Testis (tissue), 2 donors: Measurements from ENCODE around the gene DIAPH1.

Experiments
- POLR2A ChIP-seq: fragments of 450-650 bp; IDR thresholded peaks from one replicate; pipeline ENCODE4 v1.6.1; 2017; ENCODE audit warnings: antibody characterized with exemption, mild to moderate bottlenecking, moderate library complexity
- TF ChIP-seq, protein P1 (sequence below), 3 experiments: fragments of 450-650 bp in 2 of 3; fragments of 200-600 bp in 1 of 3; sonication (generic) in 1 of 3; IDR thresholded peaks; one replicate each; pipeline ENCODE4 v1.5.1; 2016 to 2019; ENCODE audit warnings: antibody characterized with exemption in 3 of 3, mild to moderate bottlenecking in 2 of 3, moderate library complexity in 1 of 3

DNA sequence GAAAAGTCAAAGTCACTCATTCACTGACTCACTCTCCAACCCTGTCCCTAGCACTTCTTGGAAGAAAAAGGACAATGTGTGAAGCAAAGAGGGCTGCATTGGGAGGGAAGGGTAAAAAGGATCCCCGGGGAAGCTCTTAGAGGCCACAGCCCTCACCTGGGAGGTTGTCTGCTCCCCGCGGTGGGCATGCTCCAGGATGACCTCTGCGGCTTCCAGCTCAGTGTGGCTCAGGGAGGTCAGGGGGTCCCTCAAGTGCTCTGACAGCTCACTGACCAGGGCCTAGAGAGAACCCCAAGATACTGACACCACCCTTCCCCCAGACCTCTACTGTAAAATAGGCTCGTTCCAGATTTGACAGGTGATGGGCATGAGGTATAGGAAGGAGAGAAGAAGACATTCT is 28.4 kb upstream of the DIAPH1 start:
- TF ChIP-seq, protein P1, sequence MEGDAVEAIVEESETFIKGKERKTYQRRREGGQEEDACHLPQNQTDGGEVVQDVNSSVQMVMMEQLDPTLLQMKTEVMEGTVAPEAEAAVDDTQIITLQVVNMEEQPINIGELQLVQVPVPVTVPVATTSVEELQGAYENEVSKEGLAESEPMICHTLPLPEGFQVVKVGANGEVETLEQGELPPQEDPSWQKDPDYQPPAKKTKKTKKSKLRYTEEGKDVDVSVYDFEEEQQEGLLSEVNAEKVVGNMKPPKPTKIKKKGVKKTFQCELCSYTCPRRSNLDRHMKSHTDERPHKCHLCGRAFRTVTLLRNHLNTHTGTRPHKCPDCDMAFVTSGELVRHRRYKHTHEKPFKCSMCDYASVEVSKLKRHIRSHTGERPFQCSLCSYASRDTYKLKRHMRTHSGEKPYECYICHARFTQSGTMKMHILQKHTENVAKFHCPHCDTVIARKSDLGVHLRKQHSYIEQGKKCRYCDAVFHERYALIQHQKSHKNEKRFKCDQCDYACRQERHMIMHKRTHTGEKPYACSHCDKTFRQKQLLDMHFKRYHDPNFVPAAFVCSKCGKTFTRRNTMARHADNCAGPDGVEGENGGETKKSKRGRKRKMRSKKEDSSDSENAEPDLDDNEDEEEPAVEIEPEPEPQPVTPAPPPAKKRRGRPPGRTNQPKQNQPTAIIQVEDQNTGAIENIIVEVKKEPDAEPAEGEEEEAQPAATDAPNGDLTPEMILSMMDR (IDR thresholded peaks at IDR 0.05) = no peak
- no peak for TF ChIP-seq POLR2A
